DND-41 (cell line): ENCODE data around the gene ZXDC.

ENCODE experiments used
- ATAC-seq: fragments of 200-7000 bp; cut with Tn5 transposase; 3 replicates; pipeline ENCODE4 v1.9.1; 2021; ENCODE audit warnings: low read depth; ENCODE audit not compliant: insufficient read depth
- DNase-seq: peaks from one replicate; pipeline ENCODE4 v3.0.0-alpha.2; 2020
- H2AFZ ChIP-seq: 2 replicates; pipeline ENCODE4 v1.6.0; 2012; ENCODE audit warnings: low read depth, low read length
- H3K27ac ChIP-seq: 2 replicates; pipeline ENCODE4 v1.5.1; 2012; ENCODE audit warnings: low read length, inconsistent platforms
- H3K27me3 ChIP-seq: fragments of 200-600 bp; sonication (generic); 2 replicates; pipeline ENCODE4 v1.6.0; 2012; ENCODE audit warnings: low read length, mild to moderate bottlenecking, inconsistent platforms; ENCODE audit not compliant: insufficient read depth, poor library complexity
- H3K36me3 ChIP-seq: 2 replicates; pipeline ENCODE4 v1.5.1; 2012; ENCODE audit warnings: low read length, inconsistent platforms; ENCODE audit not compliant: insufficient read depth
- H3K4me1 ChIP-seq: 2 replicates; pipeline ENCODE4 v1.5.1; 2012; ENCODE audit warnings: mild to moderate bottlenecking, low read length; ENCODE audit not compliant: insufficient read depth
- H3K4me2 ChIP-seq: 2 replicates; pipeline ENCODE4 v1.6.0; 2012; ENCODE audit warnings: mild to moderate bottlenecking, moderate library complexity, low read length, inconsistent platforms; ENCODE audit not compliant: insufficient read depth
- H3K4me3 ChIP-seq, 2 experiments: fragments of 200-600 bp in 1 of 2; shearing (Covaris generic) in 1 of 2; 2 replicates each; pipeline ENCODE4 v1.5.1; 2012 to 2016; ENCODE audit warnings: inconsistent platforms in 2 of 2, low read length in 2 of 2, mild to moderate bottlenecking in 2 of 2, low read depth in 1 of 2, moderate library complexity in 1 of 2
- H3K79me2 ChIP-seq: 2 replicates; pipeline ENCODE4 v1.6.0; 2012; ENCODE audit warnings: low read length, inconsistent platforms; ENCODE audit not compliant: insufficient read depth
- H3K9ac ChIP-seq: 2 replicates; pipeline ENCODE4 v1.6.0; 2012; ENCODE audit warnings: low read depth, mild to moderate bottlenecking, inconsistent platforms, low read length, moderate library complexity
- H3K9me3 ChIP-seq: 2 replicates; pipeline ENCODE4 v1.5.1; 2012; ENCODE audit warnings: low read length, moderate library complexity, mild to moderate bottlenecking, inconsistent platforms; ENCODE audit not compliant: insufficient read depth, severe bottlenecking
- H4K20me1 ChIP-seq: 2 replicates; pipeline ENCODE4 v1.6.0; 2012; ENCODE audit warnings: low read length; ENCODE audit not compliant: insufficient read depth
- CTCF ChIP-seq: IDR thresholded peaks from 2 replicates; pipeline ENCODE4 v1.5.1; 2012; ENCODE audit warnings: borderline replicate concordance, low read length, moderate library complexity, mild to moderate bottlenecking; ENCODE audit not compliant: poor library complexity, severe bottlenecking; ENCODE audit errors: extremely low read depth
- EZH2 ChIP-seq: IDR thresholded peaks from 3 replicates; pipeline ENCODE4 v1.6.1; 2012; ENCODE audit warnings: borderline replicate concordance, low read depth, mild to moderate bottlenecking, moderate library complexity, low read length, inconsistent platforms; ENCODE audit not compliant: severe bottlenecking

The ZXDC gene

GRCh38 chr3:126463521-126463920 is 12.2 kb downstream of the ZXDC start:
- ATAC-seq (no peak), DNase-seq (no peak)

GRCh38 chr3:126461450-126462070 is 14.1 kb downstream of the ZXDC start:
- Histone ChIP-seq H3K27me3 (no peaks in the 10 kb centered on the region), H3K36me3 (peaks cover 95% of the 10 kb centered on the region), H4K20me1 (peaks cover 75% of the 10 kb centered on the region), H3K4me3 (no peak overlapping the region), H3K27ac (no peak overlapping the region), H3K4me1 (no peaks in the 10 kb centered on the region), H3K4me2 (no peak overlapping the region), H2AFZ (no peak overlapping the region), H3K79me2 (peaks cover 75% of the 10 kb centered on the region), H3K9ac (no peak overlapping the region), H3K9me3 (no peaks in the 10 kb centered on the region)
- ATAC-seq (no peak), DNase-seq (no peak)
- TF ChIP-seq EZH2 (no peak), CTCF (no peak)

More at GRCh38 chr3:126463521-126463920, 12.2 kb downstream of the ZXDC start:
- H3K4me2 ChIP-seq: no peak overlapping the region
- H3K9ac ChIP-seq: no peak overlapping the region
- TF ChIP-seq EZH2: no peak
- no peak for TF ChIP-seq CTCF
- no peaks in the 10 kb centered on the region for H3K27me3 ChIP-seq
- H3K9me3 ChIP-seq: no peaks in the 10 kb centered on the region
- no peak overlapping the region for H3K4me3 ChIP-seq
- H3K27ac ChIP-seq: no peak overlapping the region
- no peaks in the 10 kb centered on the region for H3K4me1 ChIP-seq
- no peak overlapping the region for H2AFZ ChIP-seq
- peaks cover 97% of the 10 kb centered on the region for H3K36me3 ChIP-seq
- H3K79me2 ChIP-seq: peaks cover 78% of the 10 kb centered on the region
- peaks cover 78% of the 10 kb centered on the region for H4K20me1 ChIP-seq

GRCh38 chr3:126460381-126460780 is 15.3 kb downstream of the ZXDC start:
- ATAC-seq: no peak
- H3K27ac ChIP-seq: no peak overlapping the region
- H3K27me3 ChIP-seq: no peaks in the 10 kb centered on the region
- H3K79me2 ChIP-seq: peaks cover 74% of the 10 kb centered on the region
- peaks cover 79% of the 10 kb centered on the region for H4K20me1 ChIP-seq
- H3K9me3 ChIP-seq: no peaks in the 10 kb centered on the region
- H3K36me3 ChIP-seq: peaks cover 94% of the 10 kb centered on the region
- DNase-seq: no peak
- no peak overlapping the region for H3K9ac ChIP-seq
- no peak overlapping the region for H2AFZ ChIP-seq
- no peak for TF ChIP-seq CTCF
- TF ChIP-seq EZH2: no peak
- no peaks in the 10 kb centered on the region for H3K4me1 ChIP-seq
- no peak overlapping the region for H3K4me3 ChIP-seq
- H3K4me2 ChIP-seq: no peak overlapping the region
